Measurements from ENCODE around the gene ATOSB. TPM values are rescaled to one million over a fixed set of nuclear protein-coding genes. Genes with fewer than 3 reads are reported as not detected.
A peak's percentile ranks its signal among the peaks of the same experiment; 100 is the strongest.

The ATOSB gene
- total RNA-seq, 1 donor from 2014 or later, result 30.3 TPM

GRCh38 chr9:35142037-35142436 lies 26.4 kb upstream of the ATOSB start:
- Mint-ChIP-seq H3K27me3 (ENCODE audit: unreplicated experiment) (peaks cover 6% of the 10 kb centered on the region), H3K27ac (ENCODE audit: unreplicated experiment) (no peak overlapping the region), H3K9me3 (ENCODE audit: unreplicated experiment) (peaks cover 6% of the 10 kb centered on the region), H3K4me1 (ENCODE audit: unreplicated experiment) (no peaks in the 10 kb centered on the region), H3K4me3 (ENCODE audit: unreplicated experiment) (no peak overlapping the region), H3K36me3 (ENCODE audit: unreplicated experiment) (no peaks in the 10 kb centered on the region)
- no peak for TF ChIP-seq CTCF (IDR thresholded peaks at IDR 0.05)
- DNase-seq (ENCODE audit: extremely low spot score, unreplicated experiment), result peak; percentile 32

GRCh38 chr9:35140093-35140492 lies 24.4 kb upstream of the ATOSB start:
- Mint-ChIP-seq H3K9me3 (ENCODE audit: unreplicated experiment) (peaks cover 3% of the 10 kb centered on the region), H3K27ac (ENCODE audit: unreplicated experiment) (no peak overlapping the region), H3K36me3 (ENCODE audit: unreplicated experiment) (no peaks in the 10 kb centered on the region), H3K4me3 (ENCODE audit: unreplicated experiment) (no peak overlapping the region), H3K4me1 (ENCODE audit: unreplicated experiment) (no peaks in the 10 kb centered on the region), H3K27me3 (ENCODE audit: unreplicated experiment) (peaks cover 9% of the 10 kb centered on the region)
- TF ChIP-seq CTCF (IDR thresholded peaks at IDR 0.05), result no peak
- DNase-seq (ENCODE audit: extremely low spot score, unreplicated experiment), result no peak

GRCh38 chr9:35136866-35137265 lies 21.2 kb upstream of the ATOSB start:
- Mint-ChIP-seq H3K27me3 (ENCODE audit: unreplicated experiment) (peaks cover 18% of the 10 kb centered on the region), H3K36me3 (ENCODE audit: unreplicated experiment) (no peaks in the 10 kb centered on the region), H3K27ac (ENCODE audit: unreplicated experiment) (no peak overlapping the region), H3K9me3 (ENCODE audit: unreplicated experiment) (peaks cover 6% of the 10 kb centered on the region), H3K4me3 (ENCODE audit: unreplicated experiment) (no peak overlapping the region), H3K4me1 (ENCODE audit: unreplicated experiment) (no peaks in the 10 kb centered on the region)
- no peak for TF ChIP-seq CTCF (IDR thresholded peaks at IDR 0.05)
- DNase-seq (ENCODE audit: extremely low spot score, unreplicated experiment), result peak; percentile 36

GRCh38 chr9:35135988-35136387 lies 20.3 kb upstream of the ATOSB start:
- peaks cover 8% of the 10 kb centered on the region for H3K9me3 Mint-ChIP-seq (ENCODE audit: unreplicated experiment)
- H3K4me1 Mint-ChIP-seq (ENCODE audit: unreplicated experiment), result no peaks in the 10 kb centered on the region
- TF ChIP-seq CTCF (IDR thresholded peaks at IDR 0.05), result no peak
- peaks cover 18% of the 10 kb centered on the region for H3K27me3 Mint-ChIP-seq (ENCODE audit: unreplicated experiment)
- H3K27ac Mint-ChIP-seq (ENCODE audit: unreplicated experiment), result no peak overlapping the region
- no peak for DNase-seq (ENCODE audit: extremely low spot score, unreplicated experiment)
- H3K36me3 Mint-ChIP-seq (ENCODE audit: unreplicated experiment), result no peaks in the 10 kb centered on the region
- no peak overlapping the region for H3K4me3 Mint-ChIP-seq (ENCODE audit: unreplicated experiment)

GRCh38 chr9:35134920-35135319 lies 19.3 kb upstream of the ATOSB start:
- no peaks in the 10 kb centered on the region for H3K4me1 Mint-ChIP-seq (ENCODE audit: unreplicated experiment)
- TF ChIP-seq CTCF (IDR thresholded peaks at IDR 0.05), result no peak

More at GRCh38 chr9:35134920-35135319, 19.3 kb upstream of the ATOSB start:
- H3K4me3 Mint-ChIP-seq (ENCODE audit: unreplicated experiment), result no peak overlapping the region
- H3K36me3 Mint-ChIP-seq (ENCODE audit: unreplicated experiment), result no peaks in the 10 kb centered on the region
- H3K9me3 Mint-ChIP-seq (ENCODE audit: unreplicated experiment), result peaks cover 5% of the 10 kb centered on the region
- H3K27ac Mint-ChIP-seq (ENCODE audit: unreplicated experiment), result no peak overlapping the region
- DNase-seq (ENCODE audit: extremely low spot score, unreplicated experiment), result no peak
- H3K27me3 Mint-ChIP-seq (ENCODE audit: unreplicated experiment), result peaks cover 18% of the 10 kb centered on the region

All from osteocyte (in vitro differentiated cells).